Adrenal gland (tissue), 5 donors: Measurements from ENCODE around the gene CCDC85C.

Source experiments
- POLR2A ChIP-seq, 2 donors: fragments of 450-650 bp; IDR thresholded peaks; one replicate each; pipeline ENCODE4 v1.6.1; 2017; ENCODE audit warnings: antibody characterized with exemption in 2 of 2, mild to moderate bottlenecking in 2 of 2, moderate library complexity in 1 of 2
- TF ChIP-seq, protein P1 (sequence below), 6 experiments: fragments of 450-650 bp in 4 of 6; fragments of 200-600 bp in 2 of 6; sonication (generic) in 1 of 6; IDR thresholded peaks; 1 replicate in 5 of 6; 2 replicates in 1 of 6; pipeline versions ENCODE4 v1.5.1 to v1.8.0; 2016 to 2021; ENCODE audit warnings: antibody characterized with exemption in 6 of 6, mild to moderate bottlenecking in 2 of 6, moderate library complexity in 1 of 6
- donor health status: DM: no; HTN: no; CAD: no.

DNA sequence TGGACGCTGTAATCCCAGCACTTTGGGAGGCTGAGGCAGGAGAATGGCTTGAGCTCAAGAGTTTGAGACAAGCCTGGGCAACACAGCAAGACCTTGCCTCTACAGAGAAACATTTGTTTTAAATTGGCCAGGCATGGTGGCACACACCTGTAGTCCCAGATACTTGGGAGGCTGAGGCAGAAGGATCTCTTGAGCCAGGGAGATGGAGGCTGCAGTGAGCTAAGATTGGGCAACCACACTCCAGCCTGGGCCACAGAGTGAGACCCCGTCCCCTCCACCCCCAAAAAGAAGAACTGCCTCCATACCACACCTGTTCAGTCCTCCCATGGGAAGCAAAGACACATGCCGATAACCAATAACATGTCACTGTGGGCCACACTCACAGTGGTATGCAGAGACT, 19.2 kb downstream of the CCDC85C start:
- TF ChIP-seq, protein P1, sequence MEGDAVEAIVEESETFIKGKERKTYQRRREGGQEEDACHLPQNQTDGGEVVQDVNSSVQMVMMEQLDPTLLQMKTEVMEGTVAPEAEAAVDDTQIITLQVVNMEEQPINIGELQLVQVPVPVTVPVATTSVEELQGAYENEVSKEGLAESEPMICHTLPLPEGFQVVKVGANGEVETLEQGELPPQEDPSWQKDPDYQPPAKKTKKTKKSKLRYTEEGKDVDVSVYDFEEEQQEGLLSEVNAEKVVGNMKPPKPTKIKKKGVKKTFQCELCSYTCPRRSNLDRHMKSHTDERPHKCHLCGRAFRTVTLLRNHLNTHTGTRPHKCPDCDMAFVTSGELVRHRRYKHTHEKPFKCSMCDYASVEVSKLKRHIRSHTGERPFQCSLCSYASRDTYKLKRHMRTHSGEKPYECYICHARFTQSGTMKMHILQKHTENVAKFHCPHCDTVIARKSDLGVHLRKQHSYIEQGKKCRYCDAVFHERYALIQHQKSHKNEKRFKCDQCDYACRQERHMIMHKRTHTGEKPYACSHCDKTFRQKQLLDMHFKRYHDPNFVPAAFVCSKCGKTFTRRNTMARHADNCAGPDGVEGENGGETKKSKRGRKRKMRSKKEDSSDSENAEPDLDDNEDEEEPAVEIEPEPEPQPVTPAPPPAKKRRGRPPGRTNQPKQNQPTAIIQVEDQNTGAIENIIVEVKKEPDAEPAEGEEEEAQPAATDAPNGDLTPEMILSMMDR (IDR thresholded peaks at IDR 0.05) = no peak
- TF ChIP-seq POLR2A (IDR thresholded peaks at IDR 0.05) = no peak
